Spinal cord (tissue), 10 donors: Measurements from ENCODE around the gene ANKRD22. TPM values are rescaled to one million over a fixed set of nuclear protein-coding genes. Genes with fewer than 3 reads are reported as not detected.
"Not testable (repeated sequence)": the region's sequence is repeated elsewhere in the genome, so short reads cannot be mapped to it uniquely, and the experiment has no call there.

ENCODE experiments used
- DNase-seq, 6 donors: peaks; one replicate each; pipeline versions ENCODE4 v3.0.0 to v3.0.0-alpha.2; 2013 to 2015; ENCODE audit warnings: low spot score in 6 of 6, low read depth in 4 of 6
- H3K27ac ChIP-seq: one replicate; pipeline ENCODE4 v1.5.1; 2013; ENCODE audit warnings: low read depth, low read length, control low read depth
- H3K27me3 ChIP-seq: one replicate; pipeline ENCODE4 v1.6.1; 2013; ENCODE audit warnings: low read length; ENCODE audit not compliant: control insufficient read depth, insufficient read depth
- H3K36me3 ChIP-seq: one replicate; pipeline ENCODE4 v1.6.1; 2013; ENCODE audit warnings: low read length; ENCODE audit not compliant: control insufficient read depth, insufficient read depth
- H3K4me1 ChIP-seq: one replicate; pipeline ENCODE4 v1.6.1; 2013; ENCODE audit warnings: low read length; ENCODE audit not compliant: control insufficient read depth, insufficient read depth
- H3K4me3 ChIP-seq: one replicate; pipeline ENCODE4 v1.5.1; 2013; ENCODE audit warnings: low read depth, low read length, control low read depth
- H3K9me3 ChIP-seq: one replicate; pipeline ENCODE4 v1.6.1; 2013; ENCODE audit warnings: low read length; ENCODE audit not compliant: control insufficient read depth, insufficient read depth
- WGBS: methylation state at CpG from one replicate; pipeline ENCODE4 v1.1.5; 2013; ENCODE audit warnings: missing lambda C conversion rate; ENCODE audit not compliant: insufficient coverage; 5-methylcytosine and 5-hydroxymethylcytosine counted together
- polyA plus RNA-seq, 2 donors: library from polyadenylated mRNA; unstranded; fragments of 120-200 nt; gene quantifications; one replicate each; pipeline ENCODE4 v1.2.1, GENCODE V29; 2013; ENCODE audit not compliant: insufficient read length in 2 of 2
- total RNA-seq, 2 donors: library from RNA; depleted of rRNA in 1 of 2; stranded (reverse); fragments of 120-200 nt in 1 of 2; fragments of >200 nt in 1 of 2; gene quantifications; one replicate each; pipeline versions ENCODE4 v1.2.3 to v1.2.4, GENCODE V29; 2013 to 2014
- donor health status: healthy.

ANKRD22 gene
- total and polyA plus RNA-seq, 4 donors, result 0.17 to 0.70 (median 0.59) TPM; not detected in 1

DNA sequence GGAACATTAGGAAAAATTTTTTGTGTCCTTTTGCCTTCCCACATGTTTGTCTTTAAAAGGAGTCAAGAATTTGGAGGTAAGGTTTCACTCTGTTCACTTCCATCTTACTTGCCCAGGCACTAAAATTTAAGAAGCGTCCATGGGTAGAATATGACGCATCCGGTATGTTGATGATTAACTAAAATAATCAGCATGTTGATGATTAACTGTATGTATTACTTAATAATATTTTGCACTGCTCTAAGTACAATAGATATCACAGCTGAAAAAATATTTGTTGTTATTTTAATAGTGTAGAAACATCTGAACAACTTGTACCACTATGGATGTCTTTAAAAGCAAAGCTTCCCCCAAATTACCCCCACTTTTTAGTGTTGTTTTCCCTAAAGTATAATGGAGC is 11.5 kb downstream of the ANKRD22 start:
- WGBS, result no CpG with 5 or more reads among the region's 3 CpGs
- no peak overlapping the region for H3K4me3 ChIP-seq
- H3K36me3 ChIP-seq, result no peaks in the 10 kb centered on the region
- H3K27me3 ChIP-seq, result no peaks in the 10 kb centered on the region
- no peak overlapping the region for H3K27ac ChIP-seq
- no peaks in the 10 kb centered on the region for H3K9me3 ChIP-seq
- DNase-seq, result no peak
- no peaks in the 10 kb centered on the region for H3K4me1 ChIP-seq

DNA sequence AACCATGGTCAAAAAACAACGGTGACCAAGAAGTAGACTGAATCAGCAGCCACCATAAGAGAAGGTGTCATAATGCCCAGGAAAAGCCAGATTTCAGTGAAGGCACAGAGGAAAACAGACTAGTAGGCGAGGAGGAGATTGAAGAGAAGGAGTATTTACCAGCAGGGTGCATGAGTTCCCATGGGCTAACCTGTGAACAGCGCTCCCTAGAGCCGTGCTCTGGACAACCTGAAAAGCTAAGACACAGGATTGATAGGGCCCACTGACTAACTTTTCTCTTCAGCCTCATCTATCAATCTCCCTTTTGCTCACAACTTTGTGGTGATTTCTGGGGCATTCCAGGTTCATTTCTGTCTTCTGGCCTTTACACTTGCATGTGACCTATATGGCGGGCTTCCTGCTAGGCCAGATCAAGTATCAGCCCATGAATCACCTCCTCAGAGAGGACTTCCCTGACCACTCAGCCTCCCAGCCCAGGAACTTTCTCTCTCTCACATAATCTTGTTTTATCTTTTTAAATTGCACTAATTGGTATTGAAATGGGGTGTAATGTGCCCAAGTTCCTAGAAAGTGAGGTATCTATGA is 12.8 kb downstream of the ANKRD22 start:
- no peaks in the 10 kb centered on the region for H3K4me1 ChIP-seq
- DNase-seq, result no peak
- no peaks in the 10 kb centered on the region for H3K27me3 ChIP-seq
- no peak overlapping the region for H3K4me3 ChIP-seq
- H3K9me3 ChIP-seq, result no peaks in the 10 kb centered on the region
- H3K27ac ChIP-seq, result no peak overlapping the region
- H3K36me3 ChIP-seq, result no peaks in the 10 kb centered on the region
- WGBS, result 98% methylated on average over 3 of the region's 5 CpGs

DNA sequence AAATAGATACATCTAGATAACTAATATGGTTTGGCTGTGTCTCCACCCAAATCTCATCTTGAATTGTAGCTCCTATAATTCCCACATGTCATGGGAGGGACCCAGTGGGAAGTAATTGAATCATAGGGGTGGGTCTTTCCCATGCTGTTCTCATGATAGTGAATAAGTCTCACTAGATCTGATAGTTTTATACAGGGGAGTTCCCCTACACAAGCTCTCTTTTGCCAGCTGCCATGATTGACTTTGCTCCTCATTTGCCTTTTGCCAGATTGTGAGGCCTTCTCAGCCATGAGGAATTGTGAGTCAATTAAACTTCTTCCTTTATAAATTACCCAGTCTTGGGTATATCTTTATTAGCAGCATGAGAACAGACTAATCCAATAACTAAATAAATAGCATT is 14.0 kb downstream of the ANKRD22 start:
- not testable (repeated sequence) for H3K4me1 ChIP-seq, H3K36me3 ChIP-seq, H3K9me3 ChIP-seq, H3K4me3 ChIP-seq, H3K27ac ChIP-seq, H3K27me3 ChIP-seq, DNase-seq

DNA sequence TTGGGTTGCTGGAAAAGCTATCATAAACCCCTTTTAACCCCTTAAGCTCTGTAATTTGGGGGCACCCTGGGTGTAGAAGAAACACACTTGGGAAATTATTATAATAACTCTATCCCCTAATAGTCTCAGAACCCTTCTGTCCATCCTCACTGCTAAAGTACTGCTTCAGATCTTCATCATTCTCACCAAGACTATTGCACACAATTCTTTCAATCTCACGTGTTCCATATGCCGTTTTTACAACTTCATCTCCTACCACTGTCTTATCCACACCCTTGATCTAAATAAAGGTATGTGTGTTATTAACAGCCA is 15.8 kb downstream of the ANKRD22 start:
- Histone ChIP-seq H3K4me3 (no peak overlapping the region), H3K27me3 (no peaks in the 10 kb centered on the region), H3K4me1 (no peaks in the 10 kb centered on the region), H3K36me3 (no peaks in the 10 kb centered on the region), H3K9me3 (no peaks in the 10 kb centered on the region), H3K27ac (no peak overlapping the region)
- no peak for DNase-seq
- no CpG with 5 or more reads among the region's 2 CpGs for whole genome bisulfite sequencing

DNA sequence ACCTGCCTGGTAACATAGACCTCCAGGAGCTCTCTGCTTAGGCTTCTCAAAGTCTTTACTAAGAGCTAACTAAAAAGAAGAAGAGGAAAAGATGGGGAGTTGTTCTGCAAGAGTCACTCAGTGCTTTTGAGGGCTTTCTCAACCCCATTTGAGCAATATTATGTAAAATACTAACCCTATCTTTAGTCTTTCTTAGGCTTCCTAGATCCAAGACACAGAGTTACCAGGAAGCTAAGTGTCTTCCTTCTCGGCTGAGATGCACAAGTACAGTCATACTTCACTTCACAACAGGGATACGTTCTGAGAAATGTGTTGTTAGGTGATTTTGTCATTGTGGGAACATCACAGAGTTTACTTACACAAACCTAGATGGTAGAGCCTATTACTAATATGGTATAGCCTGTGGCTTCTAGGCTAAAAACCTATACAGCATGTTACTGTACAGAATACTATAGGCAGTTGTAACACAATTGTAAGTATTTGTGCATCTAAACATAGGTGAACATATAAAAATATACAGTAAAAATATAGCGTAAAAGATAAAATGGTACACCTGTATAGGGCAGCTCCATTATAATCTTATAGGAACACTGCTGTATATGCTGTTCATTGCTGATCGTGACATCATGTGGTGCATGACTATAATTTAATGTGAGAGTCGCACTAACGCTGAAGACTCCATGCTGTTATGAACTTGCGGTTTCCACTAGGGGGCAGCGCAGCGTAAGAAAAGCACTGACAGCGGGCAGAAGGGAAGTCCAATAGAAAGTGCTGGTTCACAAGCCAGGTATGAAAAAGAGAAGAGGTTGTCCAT is 16.3 kb downstream of the ANKRD22 start:
- peak; percentile 36 to 96 (median 68) for DNase-seq
- H3K27ac ChIP-seq, result no peak overlapping the region
- H3K4me1 ChIP-seq, result no peaks in the 10 kb centered on the region
- H3K36me3 ChIP-seq, result no peaks in the 10 kb centered on the region
- no peak overlapping the region for H3K4me3 ChIP-seq
- 0% methylated on average over 6 of the region's 10 CpGs for WGBS
- no peaks in the 10 kb centered on the region for H3K27me3 ChIP-seq
- no peaks in the 10 kb centered on the region for H3K9me3 ChIP-seq

DNA sequence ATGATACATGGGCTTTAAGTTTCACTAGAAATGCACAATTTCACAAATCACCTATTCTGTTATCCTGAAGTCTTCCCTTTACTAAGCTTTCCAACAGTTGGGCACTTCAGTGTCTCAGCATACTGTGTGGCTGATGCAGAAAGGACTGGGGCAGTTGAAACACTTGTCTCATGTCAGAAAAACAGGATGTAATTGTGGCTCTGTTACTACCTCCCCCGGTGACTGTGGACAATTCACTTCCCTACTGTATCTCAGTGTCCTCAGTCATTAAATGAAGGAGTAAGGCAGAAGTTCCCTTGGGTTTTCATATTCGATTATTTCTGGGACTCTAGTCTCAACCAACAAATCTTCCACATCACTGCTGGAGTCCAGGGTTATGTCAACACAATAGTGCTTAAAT is 17.9 kb downstream of the ANKRD22 start:
- no peaks in the 10 kb centered on the region for H3K36me3 ChIP-seq
- H3K4me3 ChIP-seq, result no peak overlapping the region
- 60% methylated on average over 1 of the region's 2 CpGs for WGBS
- no peaks in the 10 kb centered on the region for H3K4me1 ChIP-seq
- no peak for DNase-seq
- H3K27me3 ChIP-seq, result no peaks in the 10 kb centered on the region
- no peaks in the 10 kb centered on the region for H3K9me3 ChIP-seq
- H3K27ac ChIP-seq, result no peak overlapping the region

DNA sequence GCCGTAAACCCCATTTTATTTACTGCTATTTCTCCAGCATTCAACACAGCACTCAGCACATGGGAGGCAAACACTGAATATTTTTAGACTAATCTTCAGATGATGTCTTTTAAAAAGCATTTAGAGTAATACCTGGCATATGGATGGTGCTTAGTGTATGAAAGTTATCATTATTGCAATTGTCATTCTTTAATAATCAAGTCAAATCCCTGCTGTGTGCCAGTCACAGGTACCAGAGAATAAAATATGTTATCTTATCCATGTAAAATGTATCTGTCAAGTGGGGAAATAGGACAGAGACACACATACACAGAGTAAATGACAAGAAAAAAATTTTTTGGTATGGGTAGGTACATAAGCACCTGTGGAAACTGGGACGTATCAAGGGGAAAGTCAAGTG is 18.5 kb downstream of the ANKRD22 start:
- Histone ChIP-seq H3K27ac (no peak overlapping the region), H3K4me1 (no peaks in the 10 kb centered on the region), H3K36me3 (no peaks in the 10 kb centered on the region), H3K9me3 (no peaks in the 10 kb centered on the region), H3K4me3 (no peak overlapping the region), H3K27me3 (no peaks in the 10 kb centered on the region)
- DNase-seq, result no peak
- WGBS, result no CpG with 5 or more reads among the region's 2 CpGs

DNA sequence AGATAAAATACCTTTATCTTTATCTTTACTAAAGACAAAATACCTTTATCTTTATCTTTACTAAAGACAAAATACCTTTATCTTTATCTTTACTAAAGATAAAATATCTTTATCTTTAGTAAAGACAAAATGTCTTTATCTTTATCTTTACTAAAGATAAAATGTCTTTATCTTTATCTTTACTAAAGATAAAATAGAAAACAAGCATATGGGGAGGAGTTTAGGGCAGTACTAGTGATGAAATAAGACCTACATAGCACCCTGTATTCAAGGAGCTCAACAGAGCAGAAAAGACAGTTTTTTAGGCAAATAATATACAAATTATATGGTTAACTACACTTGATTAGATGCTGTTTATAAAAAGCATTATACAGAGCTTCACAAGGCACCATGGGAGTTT is 19.3 kb downstream of the ANKRD22 start:
- Histone ChIP-seq H3K9me3 (no peaks in the 10 kb centered on the region), H3K4me3 (no peak overlapping the region), H3K36me3 (no peaks in the 10 kb centered on the region), H3K27ac (no peak overlapping the region), H3K4me1 (no peaks in the 10 kb centered on the region), H3K27me3 (no peaks in the 10 kb centered on the region)
- DNase-seq, result no peak

DNA sequence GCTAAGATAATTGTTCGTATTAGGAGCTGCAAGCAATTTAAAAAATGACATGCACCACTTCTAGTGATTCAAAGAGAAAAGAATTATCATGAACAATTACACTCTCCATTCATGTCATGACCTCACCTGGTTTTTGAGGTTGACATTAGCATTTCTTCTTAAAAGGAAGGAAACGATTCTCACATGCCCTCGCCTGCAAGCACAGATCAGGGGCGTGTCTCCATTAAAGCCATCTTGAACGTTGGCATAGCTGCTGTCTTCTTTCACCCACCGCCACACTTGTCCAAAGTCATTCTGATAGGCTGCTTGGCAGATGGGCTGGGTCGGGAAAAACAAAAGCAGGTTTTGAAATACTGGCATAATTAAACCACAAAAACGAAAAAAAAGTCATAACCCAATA is 19.9 kb downstream of the ANKRD22 start:
- Histone ChIP-seq H3K27ac (no peak overlapping the region), H3K4me3 (no peak overlapping the region), H3K27me3 (no peaks in the 10 kb centered on the region), H3K9me3 (no peaks in the 10 kb centered on the region), H3K36me3 (no peaks in the 10 kb centered on the region), H3K4me1 (no peaks in the 10 kb centered on the region)
- no peak for DNase-seq
- 73% methylated on average over 4 of the region's 8 CpGs for WGBS

DNA sequence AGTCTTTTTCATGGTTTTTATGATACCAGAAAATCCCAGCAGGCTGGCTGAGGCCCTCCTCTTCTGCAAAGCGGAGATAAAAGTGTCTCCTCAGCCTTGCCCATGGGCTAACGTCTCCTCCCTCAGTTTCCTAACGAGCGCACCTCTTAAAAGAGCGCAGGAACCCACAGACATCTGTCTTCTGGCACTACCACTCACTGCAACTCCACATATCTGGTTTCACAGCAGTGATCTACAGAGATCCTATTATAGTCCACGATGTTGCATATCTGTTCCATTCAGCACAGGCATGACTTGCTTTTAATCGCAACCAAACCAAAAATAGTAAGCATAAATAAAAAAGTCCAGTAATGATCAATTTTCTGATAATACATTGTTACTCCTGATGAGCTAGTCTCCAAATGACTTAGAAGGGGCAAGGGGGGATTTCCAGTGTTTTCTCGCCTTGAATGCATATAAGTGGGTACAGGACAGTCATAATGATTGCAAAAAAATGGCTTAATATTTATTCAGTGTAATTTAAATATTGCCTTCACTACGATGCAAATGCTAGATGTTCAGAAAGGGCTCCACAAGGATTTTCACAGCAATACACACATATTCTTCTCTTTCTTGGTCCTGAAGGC is 20.9 kb downstream of the ANKRD22 start:
- Histone ChIP-seq H3K27ac (no peak overlapping the region), H3K27me3 (no peaks in the 10 kb centered on the region), H3K36me3 (no peaks in the 10 kb centered on the region), H3K9me3 (no peaks in the 10 kb centered on the region), H3K4me3 (no peak overlapping the region), H3K4me1 (no peaks in the 10 kb centered on the region)
- 77% methylated on average over 6 of the region's 9 CpGs for WGBS
- no peak for DNase-seq
